Caco-2 (cell line): ENCODE measurements around the gene MUC5B. TPM values are rescaled to one million over a fixed set of nuclear protein-coding genes. Genes with fewer than 3 reads are reported as not detected.

Source experiments
- BruUV-seq: library from RNA; stranded (reverse); fragments of 400-500 nt; replicated peaks from 2 replicates; lab custom pipeline; 2021; lab: Mats Ljungman, UMichigan
- CTCF ChIA-PET: fragments of 300-600 bp; sonication (Branson Sonifier 250); formaldehyde crosslinking; loops from one replicate; lab custom pipeline; 2022; ENCODE audit warnings: antibody characterized with exemption; lab: Charles Lee
- POLR2A ChIA-PET: fragments of 300-600 bp; sonication (Branson Sonifier 250); formaldehyde crosslinking; loops from one replicate; lab custom pipeline; 2022; ENCODE audit warnings: antibody characterized with exemption; lab: Charles Lee
- DNase-seq, 2 experiments: peaks; one replicate each; pipeline versions ENCODE4 v3.0.0 to v3.0.0-alpha.2; 2020 to 2022
- H3K27me3 ChIP-seq: replicated peaks from 2 replicates; pipeline ENCODE4 v1.6.0; 2011; ENCODE audit warnings: low read length; ENCODE audit not compliant: control insufficient read depth, insufficient read depth
- H3K36me3 ChIP-seq: 2 replicates; pipeline ENCODE4 v1.5.1; 2011; ENCODE audit warnings: low read length; ENCODE audit not compliant: control insufficient read depth, insufficient read depth
- H3K4me1 ChIP-seq: fragments of 250-450 bp; sonication (Bioruptor Pico); 2 replicates; pipeline ENCODE4 v1.5.1; 2020; ENCODE audit warnings: mild to moderate bottlenecking
- H3K4me3 ChIP-seq: 2 replicates; pipeline ENCODE4 v1.5.1; 2011; ENCODE audit warnings: low read depth, mild to moderate bottlenecking, control low read depth, low read length
- H3K9me3 ChIP-seq: fragments of 250-450 bp; sonication (Bioruptor Pico); 2 replicates; pipeline ENCODE4 v1.5.1; 2020; ENCODE audit warnings: mild to moderate bottlenecking, moderate library complexity
- H3K27ac Mint-ChIP-seq: one replicate; pipeline ENCODE4 v1.8.0; 2022; ENCODE audit warnings: mixed read lengths; ENCODE audit not compliant: unreplicated experiment
- H3K27me3 Mint-ChIP-seq: one replicate; pipeline ENCODE4 v1.8.0; 2022; ENCODE audit warnings: mixed read lengths; ENCODE audit not compliant: insufficient read depth, unreplicated experiment
- H3K36me3 Mint-ChIP-seq: one replicate; pipeline ENCODE4 v1.8.0; 2022; ENCODE audit warnings: mild to moderate bottlenecking, mixed read lengths; ENCODE audit not compliant: insufficient read depth, unreplicated experiment
- H3K4me1 Mint-ChIP-seq: one replicate; pipeline ENCODE4 v1.8.0; 2022; ENCODE audit warnings: low read depth, mixed read lengths; ENCODE audit not compliant: unreplicated experiment
- H3K4me3 Mint-ChIP-seq: one replicate; pipeline ENCODE4 v1.8.0; 2022; ENCODE audit warnings: mild to moderate bottlenecking, moderate library complexity, mixed read lengths; ENCODE audit not compliant: unreplicated experiment
- H3K9me3 Mint-ChIP-seq: one replicate; pipeline ENCODE4 v1.8.0; 2022; ENCODE audit warnings: mixed read lengths; ENCODE audit not compliant: unreplicated experiment
- CTCF ChIP-seq, 2 experiments: fragments of 200-600 bp in 1 of 2; IDR thresholded peaks; 1 replicate in 1 of 2; 2 replicates in 1 of 2; pipeline versions ENCODE4 v1.5.1 to v1.8.0; 2011 to 2022; ENCODE audit warnings: antibody characterized with exemption in 1 of 2, control low read depth in 1 of 2, inconsistent platforms in 1 of 2, low read depth in 1 of 2, low read length in 1 of 2, mild to moderate bottlenecking in 1 of 2, moderate library complexity in 1 of 2; ENCODE audit not compliant: insufficient read depth in 1 of 2, severe bottlenecking in 1 of 2, unreplicated experiment in 1 of 2
- intact Hi-C: fragments of 100-400 bp; cut with micrococcal nuclease; formaldehyde crosslinking; loops from one replicate; pipeline ENCODE4 v1.10.0; 2022; ENCODE audit not compliant: unreplicated experiment
- total RNA-seq: library from RNA; stranded (reverse); gene quantifications from 2 replicates; pipeline ENCODE4 v1.2.3, GENCODE V29; 2022

MUC5B gene
- total RNA-seq, 1 experiment from 2014 or later, result not detected

- no peaks in the 10 kb centered on the region for H3K27me3 ChIP-seq
- POLR2A ChIA-PET, result no interaction called here
- no peaks in the 10 kb centered on the region for H3K27me3 Mint-ChIP-seq
- DNase-seq, result no peak
- no peak overlapping the region for H3K27ac Mint-ChIP-seq
- H3K9me3 Mint-ChIP-seq, result peaks cover 23% of the 10 kb centered on the region
- H3K9me3 ChIP-seq, result peaks cover 10% of the 10 kb centered on the region
- no peak for TF ChIP-seq CTCF (IDR thresholded peaks at IDR 0.05; ENCODE audit: insufficient read depth in 1 of 2, low read depth in 1 of 2, low read length in 1 of 2, severe bottlenecking in 1 of 2, unreplicated experiment in 1 of 2)
- H3K4me3 Mint-ChIP-seq, result no peak overlapping the region
- CTCF ChIA-PET, result no interaction called here
- no peaks in the 10 kb centered on the region for H3K4me1 ChIP-seq
- no peaks in the 10 kb centered on the region for H3K36me3 ChIP-seq
- H3K4me1 Mint-ChIP-seq, result peaks cover 4% of the 10 kb centered on the region
- peaks cover 10% of the 10 kb centered on the region for H3K36me3 Mint-ChIP-seq
- H3K4me3 ChIP-seq, result no peak overlapping the region
- no TSS peak for BruUV-seq
- intact Hi-C loops, result no loop called here
Observed at GRCh38 chr11:1267441-1268100, 44.7 kb downstream of the MUC5B start.

DNA sequence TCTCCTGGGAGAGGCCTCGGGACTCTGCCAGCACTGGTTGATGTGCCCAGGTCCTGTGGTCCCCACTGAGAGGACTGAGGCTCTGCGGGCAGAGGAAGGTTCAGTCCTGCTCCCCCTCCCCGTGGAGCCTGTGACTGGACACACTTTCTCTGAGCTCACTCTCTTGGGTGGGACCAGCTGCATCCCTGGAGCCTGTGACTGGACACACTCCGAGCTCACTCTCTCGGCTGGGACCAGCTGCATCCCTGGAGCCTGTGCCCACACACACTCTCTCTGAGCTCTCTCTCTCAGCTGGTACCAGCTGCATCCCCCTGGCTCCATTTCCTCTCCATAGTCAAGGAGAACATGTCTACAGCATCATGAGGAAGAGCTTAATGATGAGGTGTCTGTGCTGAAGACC is 47.1 kb downstream of the MUC5B start:
- no peak for DNase-seq
- no TSS peak for BruUV-seq
- POLR2A ChIA-PET, result no interaction called here
- no peaks in the 10 kb centered on the region for H3K27me3 ChIP-seq
- no peaks in the 10 kb centered on the region; the same call in 1 of the 2 replicates for H3K36me3 ChIP-seq
- no peak for TF ChIP-seq CTCF (IDR thresholded peaks at IDR 0.05; ENCODE audit: insufficient read depth in 1 of 2, low read depth in 1 of 2, low read length in 1 of 2, severe bottlenecking in 1 of 2, unreplicated experiment in 1 of 2)
- H3K4me1 ChIP-seq, result no peaks in the 10 kb centered on the region
- intact Hi-C loops, result no loop called here
- peaks cover 15% of the 10 kb centered on the region for H3K9me3 Mint-ChIP-seq
- H3K27ac Mint-ChIP-seq, result no peak overlapping the region
- no peaks in the 10 kb centered on the region for H3K36me3 Mint-ChIP-seq
- no peaks in the 10 kb centered on the region for H3K4me1 Mint-ChIP-seq
- H3K4me3 Mint-ChIP-seq, result no peak overlapping the region
- H3K27me3 Mint-ChIP-seq, result no peaks in the 10 kb centered on the region
- CTCF ChIA-PET, result no interaction called here
- H3K9me3 ChIP-seq, result peaks cover 10% of the 10 kb centered on the region
- no peak overlapping the region for H3K4me3 ChIP-seq

- no TSS peak for BruUV-seq
- H3K4me3 ChIP-seq, result no peak overlapping the region
- Mint-ChIP-seq H3K9me3 (peaks cover 10% of the 10 kb centered on the region), H3K27me3 (no peaks in the 10 kb centered on the region), H3K4me3 (no peak overlapping the region), H3K36me3 (no peaks in the 10 kb centered on the region), H3K27ac (no peak overlapping the region), H3K4me1 (no peaks in the 10 kb centered on the region)
- no peaks in the 10 kb centered on the region; the same call in 1 of the 2 replicates for H3K36me3 ChIP-seq
- H3K27me3 ChIP-seq, result no peaks in the 10 kb centered on the region
- POLR2A ChIA-PET, result no interaction called here
- H3K9me3 ChIP-seq, result peaks cover 6% of the 10 kb centered on the region
- no peaks in the 10 kb centered on the region for H3K4me1 ChIP-seq
- no peak for TF ChIP-seq CTCF (IDR thresholded peaks at IDR 0.05; ENCODE audit: insufficient read depth in 1 of 2, low read depth in 1 of 2, low read length in 1 of 2, severe bottlenecking in 1 of 2, unreplicated experiment in 1 of 2)
- no peak for DNase-seq
- CTCF ChIA-PET, result no interaction called here
- intact Hi-C loops, result no loop called here
Observed at GRCh38 chr11:1270476-1270875, 47.6 kb downstream of the MUC5B start.
